HG03342 (cell line): Measurements from ENCODE around the gene CDC34.

Experiments used
- ATAC-seq: cut with Tn5 transposase; IDR thresholded peaks from one replicate; pipeline ENCODE4 v1.9.1; 2021; ENCODE audit warnings: mild to moderate bottlenecking, moderate library complexity; ENCODE audit not compliant: unreplicated experiment

Gene CDC34

GRCh38 chr19:531753-532560 is at the start of gene CDC34:
Gene CDC34, plus strand, starts transcription at chr19:531760. Its CDS starts 172 bp downstream, at chr19:531932.
- ATAC-seq: peak; percentile 8

- no peak for ATAC-seq
Observed at GRCh38 chr19:482186-483041, 49.1 kb upstream of the CDC34 start.

GRCh38 chr19:483332-484072 is 48.1 kb upstream of the CDC34 start:
- no peak for ATAC-seq

GRCh38 chr19:484494-484893 is 47.1 kb upstream of the CDC34 start:
- no peak for ATAC-seq

GRCh38 chr19:485077-485476 is 46.5 kb upstream of the CDC34 start:
- no peak for ATAC-seq

- no peak for ATAC-seq
Observed at GRCh38 chr19:485583-486236, 45.9 kb upstream of the CDC34 start.

- peak; percentile 80 for ATAC-seq
Observed at GRCh38 chr19:488505-489417, 42.8 kb upstream of the CDC34 start.

- ATAC-seq: no peak
Observed at GRCh38 chr19:489418-490196, 42.0 kb upstream of the CDC34 start.

GRCh38 chr19:491146-491741 is 40.3 kb upstream of the CDC34 start:
- ATAC-seq: no peak

GRCh38 chr19:492091-492531 is 39.4 kb upstream of the CDC34 start:
- ATAC-seq: no peak

- no peak for ATAC-seq
Observed at GRCh38 chr19:493391-494170, 38.0 kb upstream of the CDC34 start.

- ATAC-seq: no peak
Observed at GRCh38 chr19:494171-495080, 37.1 kb upstream of the CDC34 start.

- ATAC-seq: no peak
Observed at GRCh38 chr19:495081-495401, 36.5 kb upstream of the CDC34 start.

- no peak for ATAC-seq
Observed at GRCh38 chr19:495402-496111, 36.0 kb upstream of the CDC34 start.

GRCh38 chr19:496112-496665 is 35.4 kb upstream of the CDC34 start, which contains the start of gene MADCAM1:
Gene MADCAM1, plus strand, starts transcription at chr19:496486. Its CDS starts 14 bp downstream, at chr19:496500.
- no peak for ATAC-seq

- ATAC-seq: no peak
Observed at GRCh38 chr19:496986-497385, 34.6 kb upstream of the CDC34 start.
